GM18951 (cell line): Measurements from ENCODE around the gene CLBA1.
"Not testable (repeated sequence)": the region's sequence is repeated elsewhere in the genome, so short reads cannot be mapped to it uniquely, and the experiment has no call there.

Source experiments
- POLR2A ChIP-seq: IDR thresholded peaks from 4 replicates; pipeline ENCODE4 v1.6.1; 2011; ENCODE audit warnings: mild to moderate bottlenecking; ENCODE audit not compliant: insufficient read length, insufficient read depth; ENCODE audit errors: extremely low read depth
- in situ Hi-C: fragments of 300-500 bp; cut with MboI; formaldehyde crosslinking; loops from one replicate; pipeline ENCODE4 v1.12.0; 2022; ENCODE audit warnings: low sequenced_read_pairs, mixed read lengths, inconsistent platforms; ENCODE audit not compliant: unreplicated experiment

CLBA1 gene

GRCh38 chr14:104945986-104946965 lies 39.3 kb upstream of the CLBA1 start:
- in situ Hi-C loops: not testable (repeated sequence)

GRCh38 chr14:104947201-104947600 lies 38.4 kb upstream of the CLBA1 start:
- in situ Hi-C loops: not testable (repeated sequence)

DNA sequence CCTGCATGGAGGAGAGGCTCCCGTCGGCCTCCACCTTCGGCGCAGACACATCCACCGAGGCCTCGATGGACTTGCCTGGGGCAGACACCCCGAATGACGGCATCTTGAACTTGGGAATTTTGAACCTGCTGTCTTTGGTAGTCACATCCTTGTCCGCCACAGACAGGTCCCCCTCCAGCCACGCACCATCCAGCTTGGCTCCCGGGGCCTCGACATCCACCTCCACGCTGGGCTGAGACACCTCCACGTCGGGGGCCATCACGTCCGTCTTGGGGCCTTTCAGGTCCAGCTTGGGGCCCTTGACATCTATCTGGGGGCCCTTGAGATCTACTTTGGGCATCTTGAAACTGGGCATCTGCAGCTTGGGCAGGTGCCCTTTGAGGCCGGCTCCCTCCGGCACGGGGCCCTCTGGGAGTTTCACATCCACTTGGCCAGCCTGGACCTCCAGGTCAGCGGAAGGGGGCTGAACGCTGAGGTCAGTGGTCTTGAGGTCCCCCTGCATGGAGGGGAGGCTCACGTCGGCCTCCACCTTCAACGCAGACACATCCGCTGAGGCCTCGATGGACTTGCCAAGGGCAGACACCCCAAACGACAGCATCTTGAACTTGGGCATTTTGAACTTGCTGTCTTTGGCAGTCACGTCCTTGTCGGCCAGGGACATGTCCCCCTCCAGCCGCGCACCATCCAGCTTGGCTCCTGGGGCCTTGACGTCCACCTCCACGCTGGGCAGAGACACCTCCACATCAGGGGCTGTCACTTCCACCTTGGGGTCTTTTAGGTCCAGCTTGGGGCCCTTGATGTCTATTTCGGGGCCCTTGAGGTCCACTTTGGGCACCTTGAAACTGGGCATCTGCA lies 37.5 kb upstream of the CLBA1 start:
- in situ Hi-C loops: not testable (repeated sequence)

GRCh38 chr14:104948736-104949031 lies 36.9 kb upstream of the CLBA1 start:
- no peak for TF ChIP-seq POLR2A
- in situ Hi-C loops: no loop called here

GRCh38 chr14:104949406-104949955 lies 36.1 kb upstream of the CLBA1 start:
- in situ Hi-C loops: not testable (repeated sequence)

- in situ Hi-C loops: no loop called here
- TF ChIP-seq POLR2A: no peak
Observed at GRCh38 chr14:104950021-104950420, 35.6 kb upstream of the CLBA1 start.

DNA sequence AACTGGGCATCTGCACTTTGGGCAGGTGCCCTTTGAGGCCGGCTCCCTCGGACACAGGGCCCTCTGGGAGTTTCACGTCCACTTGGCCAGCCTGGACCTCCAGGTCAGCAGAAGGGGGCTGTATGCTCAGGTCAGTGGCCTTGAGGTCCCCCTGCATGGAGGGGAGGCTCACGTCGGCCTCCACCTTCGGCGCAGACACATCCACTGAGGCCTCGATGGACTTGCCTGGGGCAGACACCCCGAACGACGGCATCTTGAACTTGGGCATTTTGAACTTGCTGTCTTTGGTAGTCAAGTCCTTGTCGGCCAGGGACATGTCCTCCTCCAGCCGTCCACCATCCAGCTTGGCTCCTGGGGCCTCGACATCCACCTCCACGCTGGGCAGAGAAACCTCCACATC lies 34.9 kb upstream of the CLBA1 start:
- in situ Hi-C loops: not testable (repeated sequence)

- in situ Hi-C loops: not testable (repeated sequence)
Observed at GRCh38 chr14:104951863-104952657, 33.5 kb upstream of the CLBA1 start.

DNA sequence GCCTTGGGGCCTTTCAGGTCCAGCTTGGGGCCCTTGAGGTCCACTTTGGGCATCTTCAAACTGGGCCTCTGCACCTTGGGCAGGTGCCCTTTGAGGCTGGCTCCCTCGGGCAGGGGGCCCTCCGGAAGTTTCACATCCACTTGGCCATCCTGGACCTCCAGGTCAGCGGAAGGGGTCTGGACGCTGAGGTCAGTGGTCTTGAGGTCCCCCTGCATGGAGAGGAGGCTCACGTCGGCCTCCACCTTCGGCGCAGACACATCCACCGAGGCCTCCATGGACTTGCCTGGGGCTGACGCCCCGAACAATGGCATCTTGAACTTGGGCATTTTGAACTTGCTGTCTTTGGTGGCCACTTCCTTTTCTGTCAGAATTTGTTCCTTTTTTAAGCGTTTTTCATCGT lies 32.5 kb upstream of the CLBA1 start:
- in situ Hi-C loops: no loop called here
- TF ChIP-seq POLR2A: no peak

GRCh38 chr14:104953896-104954656 lies 31.5 kb upstream of the CLBA1 start:
- in situ Hi-C loops: no loop called here
- no peak for TF ChIP-seq POLR2A

- in situ Hi-C loops: no loop called here
- no peak for TF ChIP-seq POLR2A
Observed at GRCh38 chr14:104954746-104955395, 30.7 kb upstream of the CLBA1 start.

GRCh38 chr14:104955396-104955770 lies 30.2 kb upstream of the CLBA1 start:
- no peak for TF ChIP-seq POLR2A
- in situ Hi-C loops: no loop called here

DNA sequence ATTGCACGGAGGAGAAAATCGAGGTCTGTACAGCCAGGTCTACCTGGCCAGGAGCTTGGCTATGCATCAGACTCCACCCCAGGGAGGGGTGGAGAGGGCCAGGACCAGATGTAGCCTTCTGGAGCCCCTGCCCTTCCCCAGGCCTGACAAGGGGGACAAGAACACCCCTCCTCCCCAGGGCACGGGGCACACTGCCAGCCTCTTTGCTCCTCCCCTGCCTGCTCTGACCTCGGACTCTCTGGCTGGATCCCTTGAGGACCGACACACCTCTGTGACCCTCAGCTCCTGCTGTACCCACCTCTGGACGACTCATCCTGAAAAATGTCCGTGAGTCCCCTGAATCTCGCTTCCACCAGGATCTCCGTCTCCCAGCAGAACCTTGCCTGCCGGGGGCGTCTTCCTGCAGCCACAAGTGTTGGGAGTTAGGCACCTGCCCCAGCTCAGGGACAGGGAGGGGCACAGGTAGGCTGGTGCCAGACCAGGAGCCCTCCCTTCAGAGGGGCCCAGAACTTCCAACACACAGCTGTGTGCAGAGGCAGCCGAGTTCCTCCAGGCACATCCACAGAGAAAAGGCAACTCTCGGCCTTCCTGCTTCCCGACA lies 29.2 kb upstream of the CLBA1 start:
- no peak for TF ChIP-seq POLR2A

More for the DNA sequence above, 29.2 kb upstream of the CLBA1 start:
- in situ Hi-C loops: no loop called here
